Measurements from ENCODE around the gene PDP2. TPM values are rescaled to one million over a fixed set of nuclear protein-coding genes. Genes with fewer than 3 reads are reported as not detected.

Gene PDP2
- total RNA-seq, 2 experiments from 2014 or later = 3.3 to 5.9 TPM

DNA sequence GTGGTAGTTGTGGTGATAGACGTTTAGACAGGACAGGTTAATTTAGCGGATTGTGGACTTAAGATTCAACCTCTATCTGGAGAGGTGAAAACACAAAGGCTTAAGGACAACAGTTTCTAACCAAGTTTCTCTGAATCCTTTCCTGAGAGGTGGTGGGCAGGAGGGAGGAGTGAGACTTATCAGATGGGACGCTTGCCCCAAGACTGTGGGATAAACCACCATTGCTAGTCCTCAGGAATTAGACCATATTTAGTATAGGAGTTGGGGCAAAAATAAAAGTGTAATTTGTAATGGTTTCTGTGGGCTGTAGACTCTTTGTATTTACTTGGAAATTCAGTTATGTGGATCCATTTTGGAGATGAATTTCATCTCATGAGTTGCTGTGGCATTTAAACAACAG is 6.6 kb downstream of the PDP2 start:
- DNase-seq (no peak), ATAC-seq (ENCODE audit: poor library complexity) (no peak)
- Mint-ChIP-seq H3K4me1 (ENCODE audit: low read depth) (peaks cover 35% of the 10 kb centered on the region), H3K27ac (no peak overlapping the region), H3K9me3 (no peaks in the 10 kb centered on the region), H3K36me3 (ENCODE audit: low read depth) (peaks cover 49% of the 10 kb centered on the region), H3K27me3 (no peaks in the 10 kb centered on the region), H3K4me3 (no peak overlapping the region)
- H3K27me3 ChIP-seq (ENCODE audit: control insufficient read depth in 1 of 2, insufficient read depth in 2 of 2, low read length in 2 of 2) = no peaks in the 10 kb centered on the region
- POLR2A ChIA-PET = interaction anchor here (0.7 kb wide), 1 partner anchor 138 kb away, joined by 3 read pairs; no protein-coding TSS in a partner anchor
- H3K9me3 ChIP-seq (ENCODE audit: control insufficient read depth in 1 of 2, insufficient read depth in 1 of 2, low read length in 2 of 2) = no peaks in the 10 kb centered on the region
- H3K4me1 ChIP-seq (ENCODE audit: insufficient read depth, low read length) = peaks cover 4% of the 10 kb centered on the region
- TF ChIP-seq, protein P1, sequence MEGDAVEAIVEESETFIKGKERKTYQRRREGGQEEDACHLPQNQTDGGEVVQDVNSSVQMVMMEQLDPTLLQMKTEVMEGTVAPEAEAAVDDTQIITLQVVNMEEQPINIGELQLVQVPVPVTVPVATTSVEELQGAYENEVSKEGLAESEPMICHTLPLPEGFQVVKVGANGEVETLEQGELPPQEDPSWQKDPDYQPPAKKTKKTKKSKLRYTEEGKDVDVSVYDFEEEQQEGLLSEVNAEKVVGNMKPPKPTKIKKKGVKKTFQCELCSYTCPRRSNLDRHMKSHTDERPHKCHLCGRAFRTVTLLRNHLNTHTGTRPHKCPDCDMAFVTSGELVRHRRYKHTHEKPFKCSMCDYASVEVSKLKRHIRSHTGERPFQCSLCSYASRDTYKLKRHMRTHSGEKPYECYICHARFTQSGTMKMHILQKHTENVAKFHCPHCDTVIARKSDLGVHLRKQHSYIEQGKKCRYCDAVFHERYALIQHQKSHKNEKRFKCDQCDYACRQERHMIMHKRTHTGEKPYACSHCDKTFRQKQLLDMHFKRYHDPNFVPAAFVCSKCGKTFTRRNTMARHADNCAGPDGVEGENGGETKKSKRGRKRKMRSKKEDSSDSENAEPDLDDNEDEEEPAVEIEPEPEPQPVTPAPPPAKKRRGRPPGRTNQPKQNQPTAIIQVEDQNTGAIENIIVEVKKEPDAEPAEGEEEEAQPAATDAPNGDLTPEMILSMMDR (IDR thresholded peaks at IDR 0.05) = no peak
- CTCF ChIA-PET = interaction anchor here (1.0 to 1.3 kb wide), 2 partner anchors 14 to 56 kb away, joined by 3 read pairs; partner anchors contain the start of gene NAE1
- peaks cover 22% of the 10 kb centered on the region for H3K36me3 ChIP-seq (ENCODE audit: insufficient read depth, low read length)
- no peak overlapping the region for H3K27ac ChIP-seq (ENCODE audit: low read depth in 1 of 2, low read length in 2 of 2)
- no peak overlapping the region for H3K4me3 ChIP-seq (ENCODE audit: low read length)
- intact Hi-C loops (cut with DNase I, micrococcal nuclease) = no loop called here

DNA sequence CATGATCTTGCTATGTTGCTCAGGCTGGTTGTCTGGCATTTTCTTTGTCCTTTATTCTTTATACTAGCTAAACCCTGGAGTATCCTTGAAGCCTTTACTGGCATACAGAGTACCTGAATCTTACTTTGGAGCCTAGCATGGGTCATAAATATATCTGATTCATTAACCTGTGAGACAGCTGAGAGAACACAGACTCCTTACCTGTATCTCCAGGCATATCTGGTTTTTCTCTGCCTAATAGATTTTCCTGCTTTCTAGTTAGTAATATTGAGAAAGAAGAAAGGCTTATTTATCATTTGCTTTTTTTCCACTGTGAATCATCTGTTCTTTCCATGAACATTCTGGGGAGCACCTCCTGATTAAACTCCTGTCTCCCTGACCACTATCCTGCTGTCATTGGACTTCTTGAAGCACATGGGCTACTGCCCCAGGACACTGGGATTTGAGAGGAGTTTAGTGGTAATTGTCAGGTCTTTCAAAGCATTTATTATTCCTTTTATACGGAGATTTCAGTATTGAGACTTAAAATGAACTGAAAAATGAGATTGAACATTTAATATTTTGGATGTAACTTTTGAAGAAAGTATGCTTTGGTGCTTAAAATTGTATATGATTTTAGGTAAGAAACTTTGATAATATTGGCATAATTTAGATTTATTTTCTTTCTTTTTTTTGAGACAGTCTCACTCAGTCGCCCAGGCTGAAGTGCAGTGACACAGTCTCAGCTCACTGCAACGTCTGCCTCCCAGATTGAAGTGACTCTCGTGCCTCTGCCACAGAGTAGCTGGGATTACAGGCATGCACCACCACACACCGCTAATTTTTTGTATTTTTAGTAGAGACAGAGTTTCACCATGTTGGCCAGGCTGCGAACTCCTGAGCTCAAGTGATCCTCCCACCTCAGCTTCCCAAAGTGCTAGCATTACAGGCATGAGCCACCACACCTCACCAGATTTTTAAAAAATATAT is 8.6 kb downstream of the PDP2 start:
- Mint-ChIP-seq H3K36me3 (ENCODE audit: low read depth) (peaks cover 49% of the 10 kb centered on the region), H3K4me1 (ENCODE audit: low read depth) (peaks cover 34% of the 10 kb centered on the region), H3K27me3 (no peaks in the 10 kb centered on the region), H3K9me3 (no peaks in the 10 kb centered on the region), H3K27ac (no peak overlapping the region), H3K4me3 (no peak overlapping the region)
- no peak overlapping the region for H3K4me3 ChIP-seq (ENCODE audit: low read length)
- TF ChIP-seq, protein P1 (IDR thresholded peaks at IDR 0.05) = no peak
- ChIA-PET POLR2A (no interaction called here), CTCF (interaction anchor here (2.2 kb wide), 1 partner anchor 16 kb away, joined by 5 read pairs; no protein-coding TSS in a partner anchor)
- peaks cover 22% of the 10 kb centered on the region for H3K36me3 ChIP-seq (ENCODE audit: insufficient read depth, low read length)
- H3K27ac ChIP-seq (ENCODE audit: low read depth in 1 of 2, low read length in 2 of 2) = no peak overlapping the region
- H3K9me3 ChIP-seq (ENCODE audit: control insufficient read depth in 1 of 2, insufficient read depth in 1 of 2, low read length in 2 of 2) = no peaks in the 10 kb centered on the region
- DNase-seq (no peak), ATAC-seq (ENCODE audit: poor library complexity) (no peak)
- no peaks in the 10 kb centered on the region for H3K27me3 ChIP-seq (ENCODE audit: control insufficient read depth in 1 of 2, insufficient read depth in 2 of 2, low read length in 2 of 2)
- intact Hi-C loops (cut with DNase I, micrococcal nuclease) = no loop called here
- H3K4me1 ChIP-seq (ENCODE audit: insufficient read depth, low read length) = peaks cover 7% of the 10 kb centered on the region

DNA sequence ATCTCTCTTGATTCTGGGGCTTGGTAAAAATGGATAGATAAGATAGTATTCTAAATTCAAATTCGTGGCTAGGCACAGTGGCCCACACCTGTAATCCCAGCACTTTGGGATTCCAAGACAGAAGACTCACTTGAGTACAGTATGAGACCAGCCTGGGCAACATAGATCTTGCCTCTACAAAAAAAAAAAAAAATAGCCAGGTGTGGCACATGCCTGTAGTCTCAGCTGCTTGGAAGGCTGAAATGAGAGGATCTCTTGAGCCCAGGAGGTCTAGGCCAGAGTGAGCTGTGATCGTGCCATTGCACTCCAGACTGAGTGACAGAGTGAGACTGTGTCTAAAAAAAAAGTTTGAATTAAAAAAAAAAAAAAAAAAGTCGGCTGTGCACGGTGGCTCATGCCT is 9.3 kb downstream of the PDP2 start:
- peaks cover 15% of the 10 kb centered on the region for H3K36me3 ChIP-seq (ENCODE audit: insufficient read depth, low read length)
- H3K4me1 ChIP-seq (ENCODE audit: insufficient read depth, low read length) = peaks cover 7% of the 10 kb centered on the region
- DNase-seq (no peak), ATAC-seq (ENCODE audit: poor library complexity) (no peak)
- Mint-ChIP-seq H3K36me3 (ENCODE audit: low read depth) (peaks cover 43% of the 10 kb centered on the region), H3K27me3 (no peaks in the 10 kb centered on the region), H3K27ac (no peak overlapping the region), H3K4me3 (no peak overlapping the region), H3K4me1 (ENCODE audit: low read depth) (peaks cover 34% of the 10 kb centered on the region), H3K9me3 (no peaks in the 10 kb centered on the region)
- intact Hi-C loops (cut with DNase I, micrococcal nuclease) = no loop called here
- H3K27ac ChIP-seq (ENCODE audit: low read depth in 1 of 2, low read length in 2 of 2) = no peak overlapping the region
- no peaks in the 10 kb centered on the region for H3K9me3 ChIP-seq (ENCODE audit: control insufficient read depth in 1 of 2, insufficient read depth in 1 of 2, low read length in 2 of 2)
- CTCF ChIA-PET = interaction anchor here (2.2 kb wide), 1 partner anchor 17 kb away, joined by 5 read pairs; no protein-coding TSS in a partner anchor
- H3K27me3 ChIP-seq (ENCODE audit: control insufficient read depth in 1 of 2, insufficient read depth in 2 of 2, low read length in 2 of 2) = no peaks in the 10 kb centered on the region
- no peak overlapping the region for H3K4me3 ChIP-seq (ENCODE audit: low read length)
- TF ChIP-seq, protein P1 (IDR thresholded peaks at IDR 0.05) = no peak
- POLR2A ChIA-PET = no interaction called here

Data from CD4-positive, alpha-beta T cell (primary cell).